ENCODE results near the gene FAM193B. TPM values are rescaled to one million over a fixed set of nuclear protein-coding genes. Genes with fewer than 3 reads are reported as not detected.

FAM193B gene
- total and polyA plus RNA-seq, 9 of the 15 experiments (the other 6 are each of a cell fraction or from before 2014, with no cell fraction given) = 4.4 to 76.4 (median 37.3) TPM

GRCh38 chr5:177599731-177600507 is 45.6 kb upstream of the FAM193B start, which contains the start of gene B4GALT7 (continued):
- no peak for TF ChIP-seq ARID3A (IDR thresholded peaks at IDR 0.05; ENCODE audit: borderline replicate concordance, low read depth, low read length)
- TF ChIP-seq ZNF133 (CRISPR knock-in tag; IDR thresholded peaks at IDR 0.05) = no peak
- TF ChIP-seq ZBTB12 (CRISPR knock-in tag; IDR thresholded peaks at IDR 0.05) = no peak
- TF ChIP-seq HMGN3 (IDR thresholded peaks at IDR 0.05; ENCODE audit: borderline replicate concordance, extremely low read depth, insufficient read length, low read depth, low read length) = peak; percentile 85
- TF ChIP-seq TCF3 (CRISPR knock-in tag; IDR thresholded peaks at IDR 0.05) = no peak; the same call in 1 of the 2 replicates
- no peak for TF ChIP-seq TCF7L2 (IDR thresholded peaks at IDR 0.05; ENCODE audit: low read depth, low read length)
- TF ChIP-seq PCBP2 (IDR thresholded peaks at IDR 0.05; ENCODE audit: low read depth, low read length, poor library complexity, severe bottlenecking) = no peak
- no peak for TF ChIP-seq ZNF785 (CRISPR knock-in tag; IDR thresholded peaks at IDR 0.05)
- TF ChIP-seq DIDO1 (tag; IDR thresholded peaks at IDR 0.05; ENCODE audit: low read depth) = peak; percentile 13; the same call in 1 of the 2 replicates
- TF ChIP-seq MAZ (CRISPR knock-in tag; conservative IDR thresholded peaks at IDR 0.05 in 1 of 2, IDR thresholded peaks at IDR 0.05 in 1 of 2) = peak in 1 of 2 experiments; percentile 72; a peak in 2 of 4 replicates
- TF ChIP-seq NR2F6 (CRISPR knock-in tag; IDR thresholded peaks at IDR 0.05) = no peak
- TF ChIP-seq STAG1 (CRISPR knock-in tag; IDR thresholded peaks at IDR 0.05; ENCODE audit: borderline replicate concordance) = no peak
- no peak for TF ChIP-seq ZFP36 (IDR thresholded peaks at IDR 0.05; ENCODE audit: low read depth, low read length, partially characterized antibody)
- no peak for TF ChIP-seq GATA2 (CRISPR knock-in tag; IDR thresholded peaks at IDR 0.05)
- no peak for TF ChIP-seq ZBTB34 (CRISPR knock-in tag; IDR thresholded peaks at IDR 0.05)
- TF ChIP-seq ZNF431 (CRISPR knock-in tag; IDR thresholded peaks at IDR 0.05) = peak; percentile 44; the same call in 1 of the 2 replicates
- TF ChIP-seq MCM2 (IDR thresholded peaks at IDR 0.05; ENCODE audit: low read depth) = no peak
- no peak for TF ChIP-seq ZNF655 (CRISPR knock-in tag; IDR thresholded peaks at IDR 0.05)
- no peak for TF ChIP-seq ATF1 (CRISPR knock-in tag; IDR thresholded peaks at IDR 0.05)
- TF ChIP-seq ATF1 (tag; IDR thresholded peaks at IDR 0.05) = no peak
- TF ChIP-seq HES1 (IDR thresholded peaks at IDR 0.05; ENCODE audit: low read depth) = no peak
- TF ChIP-seq ARHGAP35 (IDR thresholded peaks at IDR 0.05; ENCODE audit: partially characterized antibody) = no peak

Data from K562 (cell line).